ENCODE measurements around the gene SMU1. TPM values are rescaled to one million over a fixed set of nuclear protein-coding genes. Genes with fewer than 3 reads are reported as not detected.

Gene SMU1
- total RNA-seq, 1 donor from 2014 or later = 19.6 TPM

DNA sequence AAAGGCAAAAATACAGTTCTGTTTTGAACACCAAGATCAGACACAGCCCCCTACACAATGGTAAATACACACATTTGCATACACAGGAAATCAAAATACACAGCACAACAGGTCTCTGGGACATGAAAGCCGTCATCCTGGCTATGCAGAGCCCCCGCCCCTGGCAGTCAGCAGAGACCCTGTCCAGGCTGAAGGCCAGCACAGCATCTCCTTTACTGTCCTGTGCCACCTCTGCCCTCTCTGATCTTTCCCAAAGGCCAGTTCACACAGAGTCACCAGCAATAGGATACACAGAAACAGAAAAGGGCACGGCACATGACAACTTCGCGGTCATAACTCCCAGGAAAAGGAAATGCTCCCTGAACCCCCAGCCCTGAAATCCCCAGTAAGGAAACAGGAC, 34.2 kb upstream of the SMU1 start:
- H3K36me3 Mint-ChIP-seq (ENCODE audit: unreplicated experiment) = no peaks in the 10 kb centered on the region
- no peak overlapping the region for H3K27ac Mint-ChIP-seq (ENCODE audit: unreplicated experiment)
- DNase-seq = no peak
- H3K27me3 Mint-ChIP-seq (ENCODE audit: unreplicated experiment) = no peaks in the 10 kb centered on the region
- TF ChIP-seq, protein P1, sequence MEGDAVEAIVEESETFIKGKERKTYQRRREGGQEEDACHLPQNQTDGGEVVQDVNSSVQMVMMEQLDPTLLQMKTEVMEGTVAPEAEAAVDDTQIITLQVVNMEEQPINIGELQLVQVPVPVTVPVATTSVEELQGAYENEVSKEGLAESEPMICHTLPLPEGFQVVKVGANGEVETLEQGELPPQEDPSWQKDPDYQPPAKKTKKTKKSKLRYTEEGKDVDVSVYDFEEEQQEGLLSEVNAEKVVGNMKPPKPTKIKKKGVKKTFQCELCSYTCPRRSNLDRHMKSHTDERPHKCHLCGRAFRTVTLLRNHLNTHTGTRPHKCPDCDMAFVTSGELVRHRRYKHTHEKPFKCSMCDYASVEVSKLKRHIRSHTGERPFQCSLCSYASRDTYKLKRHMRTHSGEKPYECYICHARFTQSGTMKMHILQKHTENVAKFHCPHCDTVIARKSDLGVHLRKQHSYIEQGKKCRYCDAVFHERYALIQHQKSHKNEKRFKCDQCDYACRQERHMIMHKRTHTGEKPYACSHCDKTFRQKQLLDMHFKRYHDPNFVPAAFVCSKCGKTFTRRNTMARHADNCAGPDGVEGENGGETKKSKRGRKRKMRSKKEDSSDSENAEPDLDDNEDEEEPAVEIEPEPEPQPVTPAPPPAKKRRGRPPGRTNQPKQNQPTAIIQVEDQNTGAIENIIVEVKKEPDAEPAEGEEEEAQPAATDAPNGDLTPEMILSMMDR (IDR thresholded peaks at IDR 0.05; ENCODE audit: partially characterized antibody, unreplicated experiment) = no peak
- peaks cover 2% of the 10 kb centered on the region for H3K9me3 Mint-ChIP-seq (ENCODE audit: unreplicated experiment)
- no peak overlapping the region for H3K4me3 Mint-ChIP-seq (ENCODE audit: unreplicated experiment)
- no peaks in the 10 kb centered on the region for H3K4me1 Mint-ChIP-seq (ENCODE audit: low read depth, unreplicated experiment)

DNA sequence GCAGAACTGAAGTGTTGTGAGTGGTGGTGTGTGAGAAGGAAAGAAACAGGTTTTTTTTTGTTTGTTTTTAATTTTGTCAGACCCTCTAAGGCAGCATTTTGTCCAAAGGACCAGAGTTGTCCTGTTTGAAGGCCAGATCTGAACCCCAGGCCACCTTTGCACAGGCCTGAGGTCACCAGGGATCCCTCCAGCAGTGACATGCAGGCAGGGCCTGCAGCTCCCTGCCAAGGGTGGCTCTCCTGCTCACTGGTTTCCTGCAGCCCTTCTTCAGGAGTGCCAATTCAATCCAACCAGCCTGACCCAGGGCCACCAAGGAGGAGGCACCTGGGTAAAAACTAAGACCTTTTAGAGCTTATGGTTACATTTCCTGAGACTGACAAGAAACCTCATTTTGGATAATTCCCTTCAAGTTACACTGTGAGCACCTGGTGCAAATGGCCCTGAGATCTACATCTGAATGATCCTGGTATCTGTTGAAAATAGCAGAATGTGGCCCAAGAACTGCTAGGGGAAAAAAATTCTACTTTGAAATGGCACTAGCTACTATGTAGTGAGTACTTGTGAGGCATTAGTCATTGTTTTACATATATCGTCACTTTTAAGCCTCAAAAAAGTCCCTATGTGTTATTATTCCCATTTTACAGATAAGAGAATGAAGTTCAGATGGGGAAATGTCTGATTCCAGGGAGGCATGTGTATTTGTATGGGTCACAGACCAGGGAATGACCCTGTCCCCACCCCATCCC, 33.5 kb upstream of the SMU1 start:
- TF ChIP-seq, protein P1 (IDR thresholded peaks at IDR 0.05; ENCODE audit: partially characterized antibody, unreplicated experiment) = no peak
- Mint-ChIP-seq H3K4me1 (ENCODE audit: low read depth, unreplicated experiment) (no peaks in the 10 kb centered on the region), H3K4me3 (ENCODE audit: unreplicated experiment) (no peak overlapping the region), H3K9me3 (ENCODE audit: unreplicated experiment) (peaks cover 2% of the 10 kb centered on the region), H3K27me3 (ENCODE audit: unreplicated experiment) (no peaks in the 10 kb centered on the region), H3K36me3 (ENCODE audit: unreplicated experiment) (no peaks in the 10 kb centered on the region), H3K27ac (ENCODE audit: unreplicated experiment) (no peak overlapping the region)
- no peak for DNase-seq

DNA sequence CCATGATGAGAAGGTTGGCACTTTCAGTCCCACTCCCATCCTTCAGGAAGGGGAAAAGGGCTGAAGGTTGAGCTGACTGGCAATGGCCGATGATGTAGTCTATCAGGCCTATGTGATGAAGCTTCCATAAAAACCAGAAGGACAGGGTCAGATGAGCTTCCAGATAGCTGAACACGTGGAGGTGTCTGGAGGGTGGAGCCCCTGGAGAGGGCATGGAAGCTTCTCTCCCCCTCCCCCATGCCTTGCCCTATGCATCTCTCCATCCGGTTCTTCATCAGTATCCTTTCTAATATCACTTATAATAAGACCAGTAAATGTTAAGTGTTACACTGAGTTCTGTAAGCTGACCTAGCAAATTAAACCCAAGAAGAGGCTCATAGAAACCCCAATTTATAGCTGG, 32.6 kb upstream of the SMU1 start:
- H3K36me3 Mint-ChIP-seq (ENCODE audit: unreplicated experiment) = no peaks in the 10 kb centered on the region
- no peak overlapping the region for H3K27ac Mint-ChIP-seq (ENCODE audit: unreplicated experiment)
- DNase-seq = no peak

DNA sequence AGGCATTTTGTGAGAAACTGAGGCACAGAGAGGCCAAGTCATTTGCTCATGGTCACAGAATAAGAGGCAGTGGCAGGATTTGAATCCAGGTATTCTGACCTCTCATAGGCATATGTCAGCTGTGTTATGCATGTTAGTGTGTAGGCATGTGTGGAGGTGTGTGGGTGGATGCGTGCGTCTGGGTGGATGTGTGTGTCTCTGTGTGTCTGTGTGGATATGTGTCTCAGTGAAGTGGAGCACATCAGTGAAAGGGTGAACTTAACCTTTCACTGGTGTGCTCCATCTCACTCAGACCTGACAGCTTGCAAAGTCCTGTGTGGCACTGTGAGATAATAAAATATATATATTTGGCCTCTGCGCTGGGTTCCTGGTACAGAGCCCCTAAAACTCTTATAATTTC, 32.0 kb upstream of the SMU1 start:
- H3K27ac Mint-ChIP-seq (ENCODE audit: unreplicated experiment) = no peak overlapping the region
- H3K4me1 Mint-ChIP-seq (ENCODE audit: low read depth, unreplicated experiment) = peaks cover 2% of the 10 kb centered on the region
- no peak for DNase-seq
- no peak overlapping the region for H3K4me3 Mint-ChIP-seq (ENCODE audit: unreplicated experiment)
- TF ChIP-seq, protein P1 (IDR thresholded peaks at IDR 0.05; ENCODE audit: partially characterized antibody, unreplicated experiment) = no peak
- peaks cover 2% of the 10 kb centered on the region for H3K27me3 Mint-ChIP-seq (ENCODE audit: unreplicated experiment)
- peaks cover 3% of the 10 kb centered on the region for H3K9me3 Mint-ChIP-seq (ENCODE audit: unreplicated experiment)
- no peaks in the 10 kb centered on the region for H3K36me3 Mint-ChIP-seq (ENCODE audit: unreplicated experiment)

More for the DNA sequence above, 32.6 kb upstream of the SMU1 start:
- Mint-ChIP-seq H3K4me1 (ENCODE audit: low read depth, unreplicated experiment) (no peaks in the 10 kb centered on the region), H3K27me3 (ENCODE audit: unreplicated experiment) (no peaks in the 10 kb centered on the region), H3K9me3 (ENCODE audit: unreplicated experiment) (peaks cover 3% of the 10 kb centered on the region), H3K4me3 (ENCODE audit: unreplicated experiment) (no peak overlapping the region)
- TF ChIP-seq, protein P1 (IDR thresholded peaks at IDR 0.05; ENCODE audit: partially characterized antibody, unreplicated experiment) = no peak

DNA sequence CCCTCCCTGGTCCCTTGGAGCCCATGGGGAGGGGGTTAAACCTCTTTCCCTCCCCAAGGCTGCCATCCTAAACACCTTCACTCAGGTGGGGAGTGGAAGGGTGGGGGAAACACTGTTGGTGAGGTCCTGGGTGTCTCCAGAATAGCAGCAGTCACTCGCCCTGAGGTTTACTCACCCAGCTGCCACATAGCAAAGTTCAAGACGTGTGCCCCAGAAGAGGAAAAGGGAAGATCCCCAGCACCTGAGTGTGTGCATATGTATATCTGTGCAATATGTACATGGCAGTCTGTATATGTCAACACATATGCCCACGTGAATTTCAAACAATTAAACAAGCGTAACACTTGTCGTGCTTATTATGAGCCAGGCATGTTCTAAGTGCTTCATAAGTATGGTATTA, 31.3 kb upstream of the SMU1 start:
- Mint-ChIP-seq H3K27me3 (ENCODE audit: unreplicated experiment) (peaks cover 2% of the 10 kb centered on the region), H3K36me3 (ENCODE audit: unreplicated experiment) (no peaks in the 10 kb centered on the region), H3K4me1 (ENCODE audit: low read depth, unreplicated experiment) (peaks cover 2% of the 10 kb centered on the region), H3K27ac (ENCODE audit: unreplicated experiment) (no peak overlapping the region), H3K9me3 (ENCODE audit: unreplicated experiment) (peaks cover 3% of the 10 kb centered on the region), H3K4me3 (ENCODE audit: unreplicated experiment) (no peak overlapping the region)
- no peak for DNase-seq
- TF ChIP-seq, protein P1 (IDR thresholded peaks at IDR 0.05; ENCODE audit: partially characterized antibody, unreplicated experiment) = no peak

Data from glutamatergic neuron (in vitro differentiated cells).